Thyroid gland (tissue), 4 donors: ENCODE data around the gene NPAS4.

Source experiments
- POLR2A ChIP-seq, 2 donors: fragments of 450-650 bp; IDR thresholded peaks; one replicate each; pipeline ENCODE4 v1.6.1; 2017; ENCODE audit warnings: antibody characterized with exemption in 2 of 2, mild to moderate bottlenecking in 2 of 2, moderate library complexity in 1 of 2
- TF ChIP-seq, protein P1 (sequence below), 6 experiments: fragments of 200-600 bp in 3 of 6; fragments of 450-650 bp in 3 of 6; sonication (generic) in 3 of 6; IDR thresholded peaks; one replicate each; pipeline ENCODE4 v1.5.1; 2016 to 2019; ENCODE audit warnings: antibody characterized with exemption in 6 of 6, mild to moderate bottlenecking in 2 of 6, inconsistent platforms in 1 of 6, moderate library complexity in 1 of 6

DNA sequence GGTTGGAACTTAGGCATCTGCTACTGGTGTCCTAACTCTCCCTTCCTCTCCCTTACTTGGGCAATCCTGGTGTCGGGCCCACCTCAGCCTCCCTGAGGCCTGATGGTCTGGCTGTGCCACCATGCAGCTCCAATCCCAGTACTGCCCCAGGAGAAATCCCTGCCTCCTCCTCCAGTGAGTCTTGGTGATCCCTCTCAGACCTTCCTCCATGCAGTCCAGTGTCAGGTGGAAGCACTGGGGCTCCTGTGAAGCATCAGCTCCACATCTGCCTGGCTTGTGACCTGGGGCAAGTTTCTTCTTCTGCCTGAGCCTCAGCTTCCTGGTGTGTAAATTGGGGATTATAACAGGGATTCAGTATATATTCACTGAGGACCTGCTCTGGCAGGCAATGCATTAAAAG, 44.1 kb downstream of the NPAS4 start:
- TF ChIP-seq, protein P1, sequence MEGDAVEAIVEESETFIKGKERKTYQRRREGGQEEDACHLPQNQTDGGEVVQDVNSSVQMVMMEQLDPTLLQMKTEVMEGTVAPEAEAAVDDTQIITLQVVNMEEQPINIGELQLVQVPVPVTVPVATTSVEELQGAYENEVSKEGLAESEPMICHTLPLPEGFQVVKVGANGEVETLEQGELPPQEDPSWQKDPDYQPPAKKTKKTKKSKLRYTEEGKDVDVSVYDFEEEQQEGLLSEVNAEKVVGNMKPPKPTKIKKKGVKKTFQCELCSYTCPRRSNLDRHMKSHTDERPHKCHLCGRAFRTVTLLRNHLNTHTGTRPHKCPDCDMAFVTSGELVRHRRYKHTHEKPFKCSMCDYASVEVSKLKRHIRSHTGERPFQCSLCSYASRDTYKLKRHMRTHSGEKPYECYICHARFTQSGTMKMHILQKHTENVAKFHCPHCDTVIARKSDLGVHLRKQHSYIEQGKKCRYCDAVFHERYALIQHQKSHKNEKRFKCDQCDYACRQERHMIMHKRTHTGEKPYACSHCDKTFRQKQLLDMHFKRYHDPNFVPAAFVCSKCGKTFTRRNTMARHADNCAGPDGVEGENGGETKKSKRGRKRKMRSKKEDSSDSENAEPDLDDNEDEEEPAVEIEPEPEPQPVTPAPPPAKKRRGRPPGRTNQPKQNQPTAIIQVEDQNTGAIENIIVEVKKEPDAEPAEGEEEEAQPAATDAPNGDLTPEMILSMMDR (IDR thresholded peaks at IDR 0.05): no peak
- TF ChIP-seq POLR2A (IDR thresholded peaks at IDR 0.05): no peak
